Transverse colon (tissue), 4 donors: ENCODE measurements around the gene TMEM38B. TPM values are rescaled to one million over a fixed set of nuclear protein-coding genes. Genes with fewer than 3 reads are reported as not detected.
"Not testable (repeated sequence)": the region's sequence is repeated elsewhere in the genome, so short reads cannot be mapped to it uniquely, and the experiment has no call there.

Experiments
- DNase-seq: peaks from one replicate; pipeline ENCODE4 v3.0.0-alpha.2; 2019
- H3K27ac ChIP-seq, 4 donors: fragments of 200-600 bp; sonication (generic); 2 replicates each; pipeline ENCODE4 v1.5.1; 2016 to 2018; ENCODE audit warnings: inconsistent platforms in 4 of 4
- H3K27me3 ChIP-seq: fragments of 200-600 bp; sonication (generic); 2 replicates; pipeline ENCODE4 v1.5.1; 2017; ENCODE audit warnings: inconsistent platforms
- H3K36me3 ChIP-seq, 4 donors: fragments of 200-600 bp; sonication (generic); 2 replicates each; pipeline ENCODE4 v1.5.1; 2017 to 2019; ENCODE audit warnings: inconsistent platforms in 4 of 4
- H3K4me1 ChIP-seq, 4 donors: fragments of 200-600 bp; sonication (generic); 2 replicates each; pipeline ENCODE4 v1.5.1; 2017 to 2020; ENCODE audit warnings: inconsistent platforms in 4 of 4
- H3K4me3 ChIP-seq, 4 donors: fragments of 200-600 bp; sonication (generic); 1 replicate in 1 of 4; 2 replicates in 3 of 4; pipeline versions ENCODE4 v1.5.1 to v1.6.1; 2017 to 2019; ENCODE audit warnings: inconsistent platforms in 4 of 4
- H3K9me3 ChIP-seq, 2 donors: fragments of 200-600 bp; sonication (generic); 2 replicates each; pipeline ENCODE4 v1.5.1; 2017 to 2019; ENCODE audit warnings: inconsistent platforms in 2 of 2
- EP300 ChIP-seq: sonication (generic); formaldehyde crosslinking; IDR thresholded peaks from one replicate; pipeline ENCODE4 v1.6.1; 2017; ENCODE audit warnings: antibody characterized with exemption, low read depth
- POLR2A ChIP-seq: fragments of 450-650 bp; IDR thresholded peaks from one replicate; pipeline ENCODE4 v1.6.1; 2016; ENCODE audit warnings: antibody characterized with exemption, mild to moderate bottlenecking, moderate library complexity
- POLR2AphosphoS5 ChIP-seq, 3 donors: sonication (generic); formaldehyde crosslinking; IDR thresholded peaks; one replicate each; pipeline ENCODE4 v1.6.1; 2016; ENCODE audit warnings: antibody characterized with exemption in 3 of 3
- WGBS, 2 donors: methylation state at CpG; one replicate each; pipeline ENCODE4 v1.1.5; 2018; ENCODE audit warnings: low coverage in 1 of 2; 5-methylcytosine and 5-hydroxymethylcytosine counted together
- in situ Hi-C, 4 donors: fragments of 200-750 bp; cut with MboI; loops; one replicate each; pipeline versions ENCODE4 v1.15.0 to v1.15.1; 2017; ENCODE audit warnings: low sequenced_read_pairs in 3 of 4, low pct_ligation_motif_present in 1 of 4, low pct_unique_long_range_greater_than_20kb in 1 of 4
- intact Hi-C: fragments of 100-400 bp; cut with DNase I; formaldehyde crosslinking; loops from one replicate; pipeline ENCODE4 v1.15.1; 2023; ENCODE audit warnings: low total_unique reads
- total RNA-seq, 4 donors: library from RNA; depleted of rRNA; stranded (reverse); fragments of >200 nt; gene quantifications; one replicate each; pipeline ENCODE4 v1.1.0, GENCODE V29; 2016
- TF ChIP-seq, protein P1 (sequence below), 5 experiments: fragments of 200-600 bp in 3 of 5; fragments of 450-650 bp in 2 of 5; sonication (generic) in 3 of 5; IDR thresholded peaks; 1 replicate in 2 of 5; 2 replicates in 3 of 5; pipeline ENCODE4 v1.5.1; 2016 to 2017; ENCODE audit warnings: antibody characterized with exemption in 5 of 5, inconsistent platforms in 3 of 5, mild to moderate bottlenecking in 2 of 5, moderate library complexity in 1 of 5

The TMEM38B gene
- total RNA-seq, 4 donors from 2014 or later, result 25.2 to 36.6 (median 29.1) TPM

DNA sequence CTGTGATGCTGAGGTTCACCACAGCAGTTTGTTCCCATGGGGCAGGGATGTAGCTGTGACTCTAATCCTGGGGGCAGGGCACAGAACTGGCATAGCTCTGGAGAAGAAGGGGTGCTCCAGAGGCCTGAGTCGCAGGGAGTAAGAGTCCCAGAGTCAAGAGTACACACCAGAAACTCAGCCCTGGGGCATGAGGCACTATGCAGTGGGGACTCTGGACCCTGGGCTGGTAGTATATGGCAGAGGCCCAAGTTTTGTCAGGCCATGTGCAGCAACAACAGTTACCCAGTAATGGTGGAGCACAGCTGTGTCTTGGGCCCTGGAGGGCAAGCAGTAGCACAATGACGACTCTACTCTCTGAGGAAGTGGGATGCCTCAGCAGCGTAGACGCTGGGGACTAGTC is 42.9 kb downstream of the TMEM38B start:
- in situ Hi-C loops (no loop called here), intact Hi-C loops (no loop called here)
- no peak overlapping the region for H3K27ac ChIP-seq
- H3K4me3 ChIP-seq, result no peak overlapping the region
- peaks cover 24 to 26% of the 10 kb centered on the region in 2 donors for H3K9me3 ChIP-seq
- H3K27me3 ChIP-seq, result no peaks in the 10 kb centered on the region
- H3K36me3 ChIP-seq, result peaks cover 0 to 25% (median 4%) of the 10 kb centered on the region in 4 donors
- WGBS, 2 donors, result 94% methylated on average over 3 of the region's 4 CpGs; no CpG with 5 or more reads in 1 of the 2 donors
- DNase-seq, result no peak
- no peaks in the 10 kb centered on the region for H3K4me1 ChIP-seq
- TF ChIP-seq POLR2A (no peak), POLR2AphosphoS5 (IDR thresholded peaks at IDR 0.05) (no peak), EP300 (no peak)
- TF ChIP-seq, protein P1, sequence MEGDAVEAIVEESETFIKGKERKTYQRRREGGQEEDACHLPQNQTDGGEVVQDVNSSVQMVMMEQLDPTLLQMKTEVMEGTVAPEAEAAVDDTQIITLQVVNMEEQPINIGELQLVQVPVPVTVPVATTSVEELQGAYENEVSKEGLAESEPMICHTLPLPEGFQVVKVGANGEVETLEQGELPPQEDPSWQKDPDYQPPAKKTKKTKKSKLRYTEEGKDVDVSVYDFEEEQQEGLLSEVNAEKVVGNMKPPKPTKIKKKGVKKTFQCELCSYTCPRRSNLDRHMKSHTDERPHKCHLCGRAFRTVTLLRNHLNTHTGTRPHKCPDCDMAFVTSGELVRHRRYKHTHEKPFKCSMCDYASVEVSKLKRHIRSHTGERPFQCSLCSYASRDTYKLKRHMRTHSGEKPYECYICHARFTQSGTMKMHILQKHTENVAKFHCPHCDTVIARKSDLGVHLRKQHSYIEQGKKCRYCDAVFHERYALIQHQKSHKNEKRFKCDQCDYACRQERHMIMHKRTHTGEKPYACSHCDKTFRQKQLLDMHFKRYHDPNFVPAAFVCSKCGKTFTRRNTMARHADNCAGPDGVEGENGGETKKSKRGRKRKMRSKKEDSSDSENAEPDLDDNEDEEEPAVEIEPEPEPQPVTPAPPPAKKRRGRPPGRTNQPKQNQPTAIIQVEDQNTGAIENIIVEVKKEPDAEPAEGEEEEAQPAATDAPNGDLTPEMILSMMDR (IDR thresholded peaks at IDR 0.05), result no peak

DNA sequence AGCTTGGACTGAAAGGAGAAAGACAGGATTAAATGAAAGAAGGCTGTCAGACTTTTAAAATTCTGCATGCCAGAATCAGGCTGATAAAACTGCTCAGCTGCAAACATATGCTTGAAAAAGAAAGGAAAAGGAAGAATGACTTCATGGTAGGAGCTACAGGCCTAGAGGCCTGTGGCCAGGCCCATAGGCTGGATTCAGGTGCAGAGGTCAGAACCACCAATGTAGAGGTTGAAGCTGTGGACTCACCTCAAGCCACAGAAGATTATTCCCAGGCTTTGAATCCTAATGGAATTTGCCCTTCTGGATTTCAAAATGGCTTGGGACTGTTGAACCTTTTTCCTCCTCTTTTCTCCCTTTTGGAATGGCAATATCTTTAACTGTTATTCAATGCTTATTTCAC is 47.7 kb downstream of the TMEM38B start:
- no peak for DNase-seq
- in situ Hi-C loops (no loop called here), intact Hi-C loops (no loop called here)
- Histone ChIP-seq H3K4me3 (no peak overlapping the region), H3K27me3 (no peaks in the 10 kb centered on the region), H3K4me1 (no peaks in the 10 kb centered on the region), H3K36me3 (no peaks in the 10 kb centered on the region), H3K9me3 (no peaks in the 10 kb centered on the region), H3K27ac (no peak overlapping the region)
- TF ChIP-seq POLR2A (no peak), POLR2AphosphoS5 (IDR thresholded peaks at IDR 0.05) (no peak), EP300 (no peak)
- TF ChIP-seq, protein P1 (IDR thresholded peaks at IDR 0.05), result no peak

DNA sequence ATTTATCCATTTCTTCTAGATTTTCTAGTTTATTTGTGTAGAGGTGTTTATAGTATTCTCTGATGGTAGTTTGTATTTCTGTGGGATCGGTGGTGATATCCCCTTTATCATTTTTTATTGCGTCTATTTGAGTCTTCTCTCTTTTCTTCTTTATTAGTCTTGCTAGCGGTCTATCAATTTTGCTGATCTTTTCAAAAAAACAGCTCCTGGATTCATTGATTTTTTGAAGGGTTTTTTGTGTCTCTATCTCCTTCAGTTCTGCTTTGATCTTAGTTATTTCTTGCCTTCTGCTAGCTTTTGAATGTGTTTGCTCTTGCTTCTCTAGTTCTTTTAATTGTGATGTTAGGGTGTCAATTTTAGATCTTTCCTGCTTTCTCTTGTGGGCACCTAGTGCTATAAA is 53.0 kb downstream of the TMEM38B start:
- H3K27ac ChIP-seq, H3K4me1 ChIP-seq, H3K9me3 ChIP-seq, in situ Hi-C loops, H3K27me3 ChIP-seq, DNase-seq, H3K4me3 ChIP-seq, intact Hi-C loops: not testable (repeated sequence)
- peaks cover 0 to 11% (median 0%) of the 10 kb centered on the region in 4 donors for H3K36me3 ChIP-seq
- 94 to 100% methylated on average over 3 of the region's 3 CpGs for WGBS, 2 donors

DNA sequence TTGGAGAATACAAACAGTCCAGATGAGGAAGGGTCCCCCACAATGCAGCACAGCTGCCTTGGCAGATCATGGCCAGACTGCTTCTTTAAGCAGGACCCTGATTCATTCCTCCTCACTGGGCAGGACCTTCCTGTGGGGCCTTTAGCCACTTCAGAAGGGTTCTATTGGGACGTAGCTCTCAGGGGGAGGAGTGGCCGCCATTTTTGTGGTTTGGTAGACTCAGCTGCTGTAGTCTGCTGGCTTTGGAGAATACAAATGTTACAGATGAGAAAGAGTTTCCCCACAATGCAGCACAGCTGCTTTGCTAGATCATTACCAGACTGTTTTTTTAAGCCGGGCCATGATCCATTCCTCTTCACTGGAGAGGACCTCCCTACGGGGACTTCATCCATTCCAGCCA is 57.4 kb downstream of the TMEM38B start:
- Histone ChIP-seq H3K9me3 (peaks cover 11 to 17% of the 10 kb centered on the region in 2 donors), H3K27ac (no peak overlapping the region), H3K36me3 (peaks cover 0 to 17% (median 0%) of the 10 kb centered on the region in 4 donors), H3K4me3 (no peak overlapping the region), H3K4me1 (no peaks in the 10 kb centered on the region), H3K27me3 (no peaks in the 10 kb centered on the region)
- in situ Hi-C loops, result no loop called here
- no peak for DNase-seq
- intact Hi-C loops, result no loop called here
- no peak for TF ChIP-seq EP300
- TF ChIP-seq POLR2AphosphoS5 (IDR thresholded peaks at IDR 0.05), result no peak
- TF ChIP-seq POLR2A, result no peak
- TF ChIP-seq, protein P1 (IDR thresholded peaks at IDR 0.05), result no peak
- WGBS, 2 donors, result 97% methylated on average over 4 of the region's 4 CpGs; no CpG with 5 or more reads in 1 of the 2 donors
